Left ventricle myocardium inferior (tissue), 1 donor: Measurements from ENCODE around the gene GSK3B. TPM values are rescaled to one million over a fixed set of nuclear protein-coding genes. Genes with fewer than 3 reads are reported as not detected.

ENCODE experiments used
- DNase-seq: peaks from one replicate; pipeline ENCODE4 v3.0.0-alpha.2; 2020
- H3K27ac ChIP-seq: fragments of 200-600 bp; replicated peaks from 2 replicates; pipeline ENCODE4 v1.8.0; 2021
- H3K27me3 ChIP-seq: fragments of 200-600 bp; 2 replicates; pipeline ENCODE4 v1.8.0; 2021; ENCODE audit warnings: low read depth
- H3K36me3 ChIP-seq: fragments of 200-600 bp; 2 replicates; pipeline ENCODE4 v1.8.0; 2021
- H3K4me1 ChIP-seq: fragments of 200-600 bp; 2 replicates; pipeline ENCODE4 v1.8.0; 2021
- H3K4me3 ChIP-seq: fragments of 200-600 bp; 2 replicates; pipeline ENCODE4 v1.8.0; 2021; ENCODE audit warnings: mild to moderate bottlenecking, moderate library complexity
- H3K9me3 ChIP-seq: fragments of 200-600 bp; replicated peaks from 2 replicates; pipeline ENCODE4 v1.8.0; 2021
- intact Hi-C: fragments of 100-400 bp; cut with micrococcal nuclease; formaldehyde crosslinking; loops from one replicate; pipeline ENCODE4 v1.11.0; 2022
- total RNA-seq: library from RNA; stranded (reverse); fragmentation: NEBNext Ultra II Directional; extraction: Animal tissue kit (Norgen Biotek cat#: 25700); gene quantifications from one replicate; pipeline ENCODE4 v1.2.1, GENCODE V29; 2021
- TF ChIP-seq, protein P1 (sequence below): fragments of 200-600 bp; IDR thresholded peaks from 2 replicates; pipeline ENCODE4 v1.8.0; 2021; ENCODE audit warnings: antibody characterized with exemption, mild to moderate bottlenecking, borderline replicate concordance
- donor health status: DM: no; HTN: yes; CAD: no; lungs with severe emphysema.

Gene GSK3B
- total RNA-seq, 1 donor from 2014 or later = 42.5 TPM

DNA sequence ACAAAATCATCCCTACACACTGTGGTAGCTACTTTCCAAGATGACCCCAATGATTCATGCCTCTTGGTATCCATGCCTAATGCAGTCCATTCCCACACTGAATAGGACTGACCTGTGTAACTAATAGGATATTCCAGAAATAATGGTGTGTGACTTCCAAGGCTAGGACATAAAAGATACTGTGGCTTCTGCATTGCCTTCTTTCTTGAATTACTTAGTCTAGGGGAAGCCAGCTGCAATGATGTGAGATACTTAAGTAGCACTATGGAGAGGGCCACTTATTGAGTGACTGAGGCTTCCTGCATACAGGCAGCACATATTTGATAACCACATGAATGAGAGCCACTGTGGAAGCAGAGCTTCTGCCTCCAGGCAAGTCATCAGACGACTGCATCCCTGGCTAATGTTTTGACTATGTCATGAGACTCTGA lies 262.3 kb downstream of the GSK3B start:
- peaks cover 40% of the 10 kb centered on the region for H3K4me1 ChIP-seq
- no peaks in the 10 kb centered on the region for H3K27me3 ChIP-seq
- H3K9me3 ChIP-seq = no peaks in the 10 kb centered on the region
- H3K4me3 ChIP-seq = no peak overlapping the region
- intact Hi-C loops = no loop called here
- DNase-seq = no peak
- TF ChIP-seq, protein P1, sequence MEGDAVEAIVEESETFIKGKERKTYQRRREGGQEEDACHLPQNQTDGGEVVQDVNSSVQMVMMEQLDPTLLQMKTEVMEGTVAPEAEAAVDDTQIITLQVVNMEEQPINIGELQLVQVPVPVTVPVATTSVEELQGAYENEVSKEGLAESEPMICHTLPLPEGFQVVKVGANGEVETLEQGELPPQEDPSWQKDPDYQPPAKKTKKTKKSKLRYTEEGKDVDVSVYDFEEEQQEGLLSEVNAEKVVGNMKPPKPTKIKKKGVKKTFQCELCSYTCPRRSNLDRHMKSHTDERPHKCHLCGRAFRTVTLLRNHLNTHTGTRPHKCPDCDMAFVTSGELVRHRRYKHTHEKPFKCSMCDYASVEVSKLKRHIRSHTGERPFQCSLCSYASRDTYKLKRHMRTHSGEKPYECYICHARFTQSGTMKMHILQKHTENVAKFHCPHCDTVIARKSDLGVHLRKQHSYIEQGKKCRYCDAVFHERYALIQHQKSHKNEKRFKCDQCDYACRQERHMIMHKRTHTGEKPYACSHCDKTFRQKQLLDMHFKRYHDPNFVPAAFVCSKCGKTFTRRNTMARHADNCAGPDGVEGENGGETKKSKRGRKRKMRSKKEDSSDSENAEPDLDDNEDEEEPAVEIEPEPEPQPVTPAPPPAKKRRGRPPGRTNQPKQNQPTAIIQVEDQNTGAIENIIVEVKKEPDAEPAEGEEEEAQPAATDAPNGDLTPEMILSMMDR = no peak
- H3K36me3 ChIP-seq = no peaks in the 10 kb centered on the region
- H3K27ac ChIP-seq = no peak overlapping the region

DNA sequence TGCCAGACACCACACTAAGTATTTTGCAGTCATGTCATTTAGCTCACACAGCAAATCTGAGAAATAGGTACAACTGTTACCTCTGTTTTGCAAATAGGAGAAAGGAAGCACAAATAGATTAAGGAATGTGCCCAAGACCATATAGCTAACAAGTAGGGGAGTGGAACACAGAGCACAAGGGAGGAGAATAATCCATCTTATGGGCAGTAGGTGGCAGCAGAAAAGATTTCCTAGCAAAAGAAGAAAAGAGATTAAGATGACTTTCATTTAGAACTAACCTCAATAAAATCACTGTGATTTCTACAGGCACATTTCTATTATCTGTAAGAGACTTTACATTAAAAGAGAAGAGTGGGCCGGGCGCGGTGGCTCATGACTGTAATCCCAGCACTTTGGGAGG lies 263.2 kb downstream of the GSK3B start:
- peaks cover 8% of the 10 kb centered on the region for H3K36me3 ChIP-seq
- H3K4me3 ChIP-seq = no peak overlapping the region
- DNase-seq = no peak
- H3K27ac ChIP-seq = no peak overlapping the region
- intact Hi-C loops = no loop called here
- TF ChIP-seq, protein P1 = no peak
- no peaks in the 10 kb centered on the region for H3K9me3 ChIP-seq
- H3K4me1 ChIP-seq = peaks cover 48% of the 10 kb centered on the region
- no peaks in the 10 kb centered on the region for H3K27me3 ChIP-seq

DNA sequence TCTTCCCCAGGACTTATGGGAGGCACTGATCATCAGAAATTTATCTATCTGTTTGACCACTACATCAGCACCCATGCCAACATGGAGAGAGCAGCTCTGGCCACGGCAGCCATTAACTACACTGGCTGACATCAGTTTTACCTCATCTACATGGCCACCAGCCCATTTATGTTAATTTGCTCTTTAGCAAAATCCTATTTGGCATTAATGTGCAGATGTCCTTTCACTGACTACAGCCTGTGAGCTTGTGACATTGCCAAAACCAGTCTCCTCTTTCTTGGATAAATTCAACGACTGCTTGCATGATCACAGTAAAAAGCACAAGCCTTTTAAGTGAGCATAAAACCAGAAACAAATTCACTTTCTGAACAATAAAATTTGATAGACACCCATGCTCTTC lies 264.8 kb downstream of the GSK3B start:
- Histone ChIP-seq H3K27ac (no peak overlapping the region), H3K9me3 (no peaks in the 10 kb centered on the region), H3K4me3 (no peak overlapping the region), H3K27me3 (no peaks in the 10 kb centered on the region), H3K4me1 (peaks cover 47% of the 10 kb centered on the region), H3K36me3 (peaks cover 20% of the 10 kb centered on the region)
- TF ChIP-seq, protein P1 = no peak
- DNase-seq = no peak
- intact Hi-C loops = no loop called here

DNA sequence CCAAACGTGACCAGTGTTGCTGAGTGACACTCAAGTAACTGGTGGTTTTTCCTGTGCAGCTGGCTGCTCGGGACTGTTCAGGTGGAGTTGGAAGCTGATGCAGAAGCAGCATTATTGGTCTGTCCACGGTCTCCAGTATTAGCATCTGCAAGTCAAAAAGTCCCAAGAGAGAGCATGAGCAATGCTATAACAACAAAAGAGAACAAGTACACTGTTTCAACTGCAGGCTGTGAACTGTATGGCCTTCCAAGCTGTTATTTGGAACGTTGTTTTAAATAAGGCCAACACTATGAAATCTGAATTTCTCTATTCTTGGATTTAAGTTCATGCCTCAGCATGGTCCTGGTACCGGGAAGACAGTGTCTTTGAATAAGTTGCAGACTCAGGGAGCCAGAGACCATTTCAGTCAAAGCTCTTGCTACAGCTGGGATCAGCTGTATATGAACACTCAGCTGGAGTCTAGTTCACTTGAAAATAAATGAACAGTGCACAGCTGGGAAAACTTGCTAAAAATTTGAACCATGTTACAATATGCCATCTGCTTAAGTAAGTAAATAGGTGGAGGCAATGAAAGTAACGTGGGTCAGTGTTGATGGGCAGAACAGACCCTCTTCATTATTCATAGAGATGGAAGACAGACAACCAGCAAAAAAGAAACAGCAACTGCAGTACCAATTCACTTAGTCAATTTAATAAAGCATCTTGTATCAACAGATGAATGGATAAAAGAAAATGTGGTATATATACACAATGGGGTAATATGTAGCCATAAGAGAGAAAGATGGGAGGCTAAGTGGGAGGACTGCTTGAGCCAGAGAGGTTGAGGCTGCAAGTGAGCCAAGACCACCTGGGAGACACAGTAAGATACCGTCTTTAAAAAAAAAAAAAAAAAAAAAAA lies 267.3 kb downstream of the GSK3B start:
- no peak for DNase-seq
- intact Hi-C loops = no loop called here
- peaks cover 20% of the 10 kb centered on the region for H3K36me3 ChIP-seq
- H3K27ac ChIP-seq = no peak overlapping the region
- H3K27me3 ChIP-seq = no peaks in the 10 kb centered on the region
- TF ChIP-seq, protein P1 = no peak
- H3K9me3 ChIP-seq = no peaks in the 10 kb centered on the region
- H3K4me3 ChIP-seq = no peak overlapping the region
- peaks cover 22% of the 10 kb centered on the region for H3K4me1 ChIP-seq

DNA sequence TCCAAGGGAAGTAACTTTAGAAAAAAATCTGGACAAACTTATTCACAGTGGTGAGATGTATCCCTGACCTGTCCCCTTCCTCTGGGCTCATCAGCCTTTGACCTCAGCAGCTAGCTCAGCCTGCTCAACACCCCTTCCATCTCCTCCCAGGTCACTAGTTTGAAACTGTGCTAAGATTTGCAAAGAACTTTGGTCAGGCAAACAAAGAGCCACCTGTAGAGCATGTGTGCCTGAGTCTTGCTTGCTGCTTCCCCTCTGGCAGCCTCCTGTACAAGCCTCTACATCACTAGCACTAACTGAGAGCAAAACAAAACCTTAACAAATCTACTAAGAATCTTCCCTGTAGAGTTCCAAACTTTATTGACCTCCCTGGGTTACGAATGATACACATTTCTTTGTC lies 268.4 kb downstream of the GSK3B start:
- no peak for DNase-seq
- H3K9me3 ChIP-seq = no peaks in the 10 kb centered on the region
- no peak overlapping the region for H3K27ac ChIP-seq
- TF ChIP-seq, protein P1 = no peak
- H3K36me3 ChIP-seq = peaks cover 20% of the 10 kb centered on the region
- H3K27me3 ChIP-seq = no peaks in the 10 kb centered on the region
- intact Hi-C loops = no loop called here
- peaks cover 20% of the 10 kb centered on the region for H3K4me1 ChIP-seq
- no peak overlapping the region for H3K4me3 ChIP-seq
